Hepatocyte (in vitro differentiated cells): ENCODE data around the gene LGR5. TPM values are rescaled to one million over a fixed set of nuclear protein-coding genes. Genes with fewer than 3 reads are reported as not detected.

Source experiments
- DNase-seq: peaks from one replicate; pipeline ENCODE4 v3.0.0-alpha.2; 2016; ENCODE audit warnings: low spot score
- H2AFZ ChIP-seq: fragments of 200-600 bp; sonication (generic); 2 replicates; pipeline ENCODE4 v1.6.0; 2016; ENCODE audit warnings: antibody characterized with exemption, mild to moderate bottlenecking
- H3K27ac ChIP-seq: fragments of 200-600 bp; sonication (generic); 2 replicates; pipeline ENCODE4 v1.5.1; 2016; ENCODE audit warnings: mild to moderate bottlenecking
- H3K27me3 ChIP-seq: fragments of 200-600 bp; sonication (generic); 2 replicates; pipeline ENCODE4 v1.6.1; 2016
- H3K36me3 ChIP-seq: fragments of 200-600 bp; sonication (generic); replicated peaks from 2 replicates; pipeline ENCODE4 v1.5.1; 2016; ENCODE audit warnings: low read depth; ENCODE audit not compliant: insufficient read depth
- H3K4me1 ChIP-seq: fragments of 200-600 bp; sonication (generic); 2 replicates; pipeline ENCODE4 v1.5.1; 2016; ENCODE audit warnings: mild to moderate bottlenecking, moderate library complexity; ENCODE audit not compliant: insufficient read depth
- H3K4me2 ChIP-seq: fragments of 200-600 bp; sonication (generic); 2 replicates; pipeline ENCODE4 v1.6.0; 2016
- H3K4me3 ChIP-seq: fragments of 200-600 bp; sonication (generic); 2 replicates; pipeline ENCODE4 v1.5.1; 2016; ENCODE audit warnings: mild to moderate bottlenecking
- H3K79me2 ChIP-seq: fragments of 200-600 bp; sonication (generic); 2 replicates; pipeline ENCODE4 v1.6.0; 2017; ENCODE audit warnings: mild to moderate bottlenecking
- H3K9me2 ChIP-seq: fragments of 200-600 bp; sonication (generic); replicated peaks from 2 replicates; pipeline ENCODE4 v1.6.0; 2017; ENCODE audit warnings: mild to moderate bottlenecking; ENCODE audit not compliant: insufficient read depth
- H3K9me3 ChIP-seq: fragments of 200-600 bp; sonication (generic); 2 replicates; pipeline ENCODE4 v1.5.1; 2016; ENCODE audit warnings: low read depth, mild to moderate bottlenecking
- H4K20me1 ChIP-seq: fragments of 200-600 bp; sonication (generic); 2 replicates; pipeline ENCODE4 v1.6.0; 2016; ENCODE audit warnings: mild to moderate bottlenecking; ENCODE audit not compliant: insufficient read depth, poor library complexity, severe bottlenecking
- CTCF ChIP-seq: fragments of 200-600 bp; sonication (generic); IDR thresholded peaks from 2 replicates; pipeline ENCODE4 v1.5.1; 2016; ENCODE audit warnings: antibody characterized with exemption, mild to moderate bottlenecking; ENCODE audit not compliant: poor library complexity
- EZH2 ChIP-seq: fragments of 200-600 bp; sonication (generic); IDR thresholded peaks from 2 replicates; pipeline ENCODE4 v1.6.1; 2016; ENCODE audit warnings: antibody characterized with exemption, mild to moderate bottlenecking, borderline replicate concordance
- EZH2phosphoT487 ChIP-seq: fragments of 200-600 bp; sonication (generic); IDR thresholded peaks from one replicate; pipeline ENCODE4 v1.6.1; 2018; ENCODE audit warnings: antibody characterized with exemption, mild to moderate bottlenecking, low read depth, moderate library complexity; ENCODE audit not compliant: unreplicated experiment, severe bottlenecking
- WGBS: methylation state at CpG from one replicate; pipeline ENCODE4 v1.1.6; 2016; ENCODE audit warnings: low lambda C conversion rate; ENCODE audit errors: missing lambda C conversion rate; 5-methylcytosine and 5-hydroxymethylcytosine counted together
- polyA plus RNA-seq: library from polyadenylated mRNA; unstranded; fragments of >200 nt; fragmentation: Nextera tagmentation; extraction: Ambion mirVana; gene quantifications from 2 replicates; pipeline ENCODE4 v1.2.1, GENCODE V29; 2016
- total RNA-seq: library from RNA; depleted of rRNA; stranded (reverse); fragments of >200 nt; gene quantifications from 2 replicates; pipeline ENCODE4 v1.2.3, GENCODE V29; 2014

The LGR5 gene
- total and polyA plus RNA-seq, 2 experiments from 2014 or later: 4.4 to 5.7 TPM

GRCh38 chr12:71585218-71585617 is 145.6 kb downstream of the LGR5 start:
- H3K79me2 ChIP-seq: no peaks in the 10 kb centered on the region
- no peak overlapping the region for H3K27ac ChIP-seq
- no peaks in the 10 kb centered on the region for H3K9me2 ChIP-seq
- no peak overlapping the region for H3K4me2 ChIP-seq
- TF ChIP-seq EZH2 (no peak), CTCF (no peak), EZH2phosphoT487 (no peak)
- no peaks in the 10 kb centered on the region for H4K20me1 ChIP-seq
- H3K4me1 ChIP-seq: no peaks in the 10 kb centered on the region
- H3K27me3 ChIP-seq: no peaks in the 10 kb centered on the region
- H2AFZ ChIP-seq: no peak overlapping the region
- no peaks in the 10 kb centered on the region for H3K36me3 ChIP-seq
- WGBS: 46% methylated on average over 1 of the region's 1 CpG
- no peak overlapping the region for H3K4me3 ChIP-seq
- no peak for DNase-seq
- no peaks in the 10 kb centered on the region for H3K9me3 ChIP-seq

GRCh38 chr12:71587012-71587411 is 147.4 kb downstream of the LGR5 start:
- no peak overlapping the region for H2AFZ ChIP-seq
- WGBS: 98% methylated on average over 2 of the region's 2 CpGs
- H3K9me3 ChIP-seq: no peaks in the 10 kb centered on the region
- no peaks in the 10 kb centered on the region for H3K27me3 ChIP-seq
- no peak overlapping the region for H3K27ac ChIP-seq
- no peaks in the 10 kb centered on the region for H4K20me1 ChIP-seq
- no peak overlapping the region for H3K4me3 ChIP-seq
- H3K4me1 ChIP-seq: no peaks in the 10 kb centered on the region
- no peak for TF ChIP-seq CTCF
- TF ChIP-seq EZH2phosphoT487: no peak
- no peak for TF ChIP-seq EZH2
- no peak overlapping the region for H3K4me2 ChIP-seq
- no peaks in the 10 kb centered on the region for H3K9me2 ChIP-seq
- no peak for DNase-seq
- H3K36me3 ChIP-seq: no peaks in the 10 kb centered on the region
- H3K79me2 ChIP-seq: no peaks in the 10 kb centered on the region

GRCh38 chr12:71589478-71589881 is 149.9 kb downstream of the LGR5 start:
- 87% methylated on average over 4 of the region's 4 CpGs for WGBS
- H3K9me3 ChIP-seq: no peaks in the 10 kb centered on the region

More at GRCh38 chr12:71589478-71589881, 149.9 kb downstream of the LGR5 start:
- Histone ChIP-seq H3K27ac (no peak overlapping the region), H4K20me1 (no peaks in the 10 kb centered on the region), H2AFZ (no peak overlapping the region), H3K4me1 (no peaks in the 10 kb centered on the region), H3K36me3 (no peaks in the 10 kb centered on the region), H3K9me2 (no peaks in the 10 kb centered on the region), H3K4me2 (no peak overlapping the region), H3K79me2 (no peaks in the 10 kb centered on the region), H3K27me3 (no peaks in the 10 kb centered on the region), H3K4me3 (no peak overlapping the region)
- no peak for TF ChIP-seq CTCF
- TF ChIP-seq EZH2: no peak
- TF ChIP-seq EZH2phosphoT487: no peak
- DNase-seq: no peak
